Mesenchymal stem cell (in vitro differentiated cells and primary cell): ENCODE measurements around the gene DLGAP5. TPM values are rescaled to one million over a fixed set of nuclear protein-coding genes. Genes with fewer than 3 reads are reported as not detected.

ENCODE experiments used
- DNase-seq: peaks from one replicate; pipeline ENCODE4 v3.0.0-alpha.2; 2013
- H2AFZ ChIP-seq: one replicate; pipeline ENCODE4 v1.6.1; 2013; ENCODE audit warnings: low read depth, mild to moderate bottlenecking, control low read depth, inconsistent platforms, low read length, moderate library complexity
- H2AK5ac ChIP-seq: 2 replicates; pipeline ENCODE4 v1.6.1; 2013; ENCODE audit warnings: low read length, moderate library complexity, mild to moderate bottlenecking, inconsistent platforms; ENCODE audit not compliant: severe bottlenecking
- H2BK120ac ChIP-seq: one replicate; pipeline ENCODE4 v1.6.1; 2013; ENCODE audit warnings: low read depth, mild to moderate bottlenecking, inconsistent platforms, low read length, moderate library complexity
- H2BK12ac ChIP-seq, 2 experiments: one replicate each; pipeline ENCODE4 v1.6.1; 2013; ENCODE audit warnings: inconsistent platforms in 2 of 2, low read length in 2 of 2, mild to moderate bottlenecking in 2 of 2, moderate library complexity in 2 of 2, control low read depth in 1 of 2
- H2BK15ac ChIP-seq: one replicate; pipeline ENCODE4 v1.6.1; 2013; ENCODE audit warnings: mild to moderate bottlenecking, low read depth, inconsistent platforms; ENCODE audit not compliant: poor library complexity, severe bottlenecking
- H2BK5ac ChIP-seq: 2 replicates; pipeline ENCODE4 v1.6.1; 2013; ENCODE audit warnings: low read depth, mild to moderate bottlenecking, low read length, control low read depth, inconsistent platforms; ENCODE audit not compliant: poor library complexity, severe bottlenecking
- H3K14ac ChIP-seq, 2 experiments: one replicate each; pipeline ENCODE4 v1.6.1; 2013; ENCODE audit warnings: inconsistent platforms in 2 of 2, low read length in 2 of 2, control low read depth in 1 of 2, mild to moderate bottlenecking in 1 of 2, moderate library complexity in 1 of 2
- H3K18ac ChIP-seq, 2 experiments: one replicate each; pipeline ENCODE4 v1.6.1; 2013; ENCODE audit warnings: inconsistent platforms in 2 of 2, low read length in 2 of 2, control low read depth in 1 of 2, low read depth in 1 of 2, mild to moderate bottlenecking in 1 of 2
- H3K23ac ChIP-seq, 2 experiments: one replicate each; pipeline ENCODE4 v1.6.1; 2013; ENCODE audit warnings: inconsistent platforms in 2 of 2, low read length in 2 of 2, mild to moderate bottlenecking in 2 of 2, moderate library complexity in 2 of 2, control low read depth in 1 of 2
- H3K27ac ChIP-seq: 2 replicates; pipeline ENCODE4 v1.5.1; 2013; ENCODE audit warnings: mild to moderate bottlenecking, moderate library complexity, low read length, control low read depth, inconsistent platforms; ENCODE audit not compliant: poor library complexity, severe bottlenecking
- H3K27me3 ChIP-seq, 2 experiments: 2 replicates each; pipeline versions ENCODE4 v1.6.1 to v1.7.0; 2013; ENCODE audit warnings: low read length in 2 of 2, mild to moderate bottlenecking in 2 of 2, moderate library complexity in 2 of 2, control low read depth in 1 of 2, inconsistent platforms in 1 of 2; ENCODE audit not compliant: control insufficient read depth in 1 of 2, insufficient read depth in 1 of 2
- H3K36me3 ChIP-seq, 2 experiments: 2 replicates each; pipeline versions ENCODE4 v1.6.1 to v1.7.0; 2013; ENCODE audit warnings: low read length in 2 of 2, control low read depth in 1 of 2, inconsistent platforms in 1 of 2, low read depth in 1 of 2, mild to moderate bottlenecking in 1 of 2; ENCODE audit not compliant: insufficient read depth in 2 of 2, control insufficient read depth in 1 of 2
- H3K4ac ChIP-seq, 2 experiments: one replicate each; pipeline ENCODE4 v1.6.1; 2013; ENCODE audit warnings: inconsistent platforms in 2 of 2, low read length in 2 of 2, mild to moderate bottlenecking in 2 of 2, moderate library complexity in 2 of 2, control low read depth in 1 of 2, low read depth in 1 of 2
- H3K4me1 ChIP-seq: 2 replicates; pipeline ENCODE4 v1.6.1; 2013; ENCODE audit warnings: low read depth, low read length, control low read depth; ENCODE audit not compliant: control insufficient read depth, insufficient read depth
- H3K4me2 ChIP-seq: 2 replicates; pipeline ENCODE4 v1.6.1; 2013; ENCODE audit warnings: low read length, mild to moderate bottlenecking, inconsistent platforms; ENCODE audit not compliant: poor library complexity, severe bottlenecking
- H3K4me3 ChIP-seq, 2 experiments: 2 replicates each; pipeline versions ENCODE4 v1.5.1 to v1.7.0; 2013; ENCODE audit warnings: low read length in 2 of 2, mild to moderate bottlenecking in 2 of 2, control low read depth in 1 of 2, low read depth in 1 of 2; ENCODE audit not compliant: insufficient read depth in 1 of 2
- H3K79me1 ChIP-seq: replicated peaks from 2 replicates; pipeline ENCODE4 v1.6.1; 2013; ENCODE audit warnings: mild to moderate bottlenecking, control low read depth, low read length, inconsistent platforms; ENCODE audit not compliant: poor library complexity, severe bottlenecking
- H3K9ac ChIP-seq: 2 replicates; pipeline ENCODE4 v1.7.0; 2013; ENCODE audit warnings: mild to moderate bottlenecking, low read length, moderate library complexity
- H3K9me3 ChIP-seq: 2 replicates; pipeline ENCODE4 v1.7.0; 2013; ENCODE audit warnings: mild to moderate bottlenecking, low read length; ENCODE audit not compliant: control insufficient read depth
- H4K8ac ChIP-seq: one replicate; pipeline ENCODE4 v1.6.1; 2013; ENCODE audit warnings: inconsistent platforms, mild to moderate bottlenecking, low read length, moderate library complexity
- H4K91ac ChIP-seq: one replicate; pipeline ENCODE4 v1.6.1; 2013; ENCODE audit warnings: mild to moderate bottlenecking, low read length, inconsistent platforms
- WGBS: methylation state at CpG from one replicate; pipeline ENCODE4 v1.1.7; 2013; ENCODE audit warnings: mixed read lengths; 5-methylcytosine and 5-hydroxymethylcytosine counted together
- polyA plus RNA-seq, 2 experiments: library from polyadenylated mRNA; stranded (reverse); fragments of 200-250 nt; gene quantifications; one replicate each; pipeline ENCODE4 v1.2.3, GENCODE V29; 2013

DLGAP5 gene, protein sequence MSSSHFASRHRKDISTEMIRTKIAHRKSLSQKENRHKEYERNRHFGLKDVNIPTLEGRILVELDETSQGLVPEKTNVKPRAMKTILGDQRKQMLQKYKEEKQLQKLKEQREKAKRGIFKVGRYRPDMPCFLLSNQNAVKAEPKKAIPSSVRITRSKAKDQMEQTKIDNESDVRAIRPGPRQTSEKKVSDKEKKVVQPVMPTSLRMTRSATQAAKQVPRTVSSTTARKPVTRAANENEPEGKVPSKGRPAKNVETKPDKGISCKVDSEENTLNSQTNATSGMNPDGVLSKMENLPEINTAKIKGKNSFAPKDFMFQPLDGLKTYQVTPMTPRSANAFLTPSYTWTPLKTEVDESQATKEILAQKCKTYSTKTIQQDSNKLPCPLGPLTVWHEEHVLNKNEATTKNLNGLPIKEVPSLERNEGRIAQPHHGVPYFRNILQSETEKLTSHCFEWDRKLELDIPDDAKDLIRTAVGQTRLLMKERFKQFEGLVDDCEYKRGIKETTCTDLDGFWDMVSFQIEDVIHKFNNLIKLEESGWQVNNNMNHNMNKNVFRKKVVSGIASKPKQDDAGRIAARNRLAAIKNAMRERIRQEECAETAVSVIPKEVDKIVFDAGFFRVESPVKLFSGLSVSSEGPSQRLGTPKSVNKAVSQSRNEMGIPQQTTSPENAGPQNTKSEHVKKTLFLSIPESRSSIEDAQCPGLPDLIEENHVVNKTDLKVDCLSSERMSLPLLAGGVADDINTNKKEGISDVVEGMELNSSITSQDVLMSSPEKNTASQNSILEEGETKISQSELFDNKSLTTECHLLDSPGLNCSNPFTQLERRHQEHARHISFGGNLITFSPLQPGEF
- 5.8 TPM for polyA plus RNA-seq (2013, experiment 1 of 2)
- polyA plus RNA-seq (2013, experiment 2 of 2), result 5.8 TPM

DNA sequence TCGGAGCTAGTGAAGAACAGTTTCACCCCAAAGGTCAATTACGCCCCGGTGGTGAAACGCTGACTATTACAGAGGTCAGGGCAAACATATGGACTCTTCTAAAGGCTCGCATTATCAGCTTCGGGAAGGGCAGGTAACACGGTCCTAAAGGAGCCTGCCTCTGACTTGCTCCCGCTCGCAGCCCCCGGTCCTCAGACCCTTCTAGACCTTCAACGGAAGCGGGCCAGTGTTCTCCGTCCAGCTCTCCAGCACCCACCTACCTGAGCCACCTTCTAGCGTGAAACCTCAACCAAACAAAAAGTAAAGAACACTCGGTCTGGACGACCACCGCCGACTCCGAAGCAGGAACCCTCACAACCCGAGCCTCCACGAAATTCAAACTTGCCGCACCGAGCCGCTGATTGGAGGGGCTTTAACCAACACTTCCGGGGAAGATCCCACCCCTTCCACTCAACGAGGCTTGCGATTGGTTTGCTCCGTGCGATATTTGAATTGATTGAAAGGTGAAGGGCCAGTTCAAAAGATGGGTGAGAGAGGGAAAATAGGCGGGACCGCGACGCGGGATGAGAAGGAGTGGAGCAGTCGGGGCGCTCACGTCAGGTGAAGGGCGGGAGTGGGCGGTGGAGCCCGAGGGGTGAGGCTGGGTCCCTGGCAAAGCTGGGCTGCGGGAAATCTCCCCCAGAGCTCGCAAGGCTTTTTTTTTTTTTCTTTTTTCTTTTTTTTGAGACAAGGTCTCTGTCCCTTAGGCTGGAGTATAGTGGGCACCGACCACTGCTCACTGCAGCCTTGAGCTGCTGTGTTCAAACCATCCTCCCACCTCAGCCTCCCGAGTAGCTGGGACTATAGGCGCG lies at the start of gene DLGAP5:
TSS of gene DLGAP5 (minus strand) at position 383 of the 851 bp plus-strand sequence. CDS start 2,406 bp downstream, outside the sequence.
- Histone ChIP-seq H2BK12ac (no peak within 1 kb of the TSS), H3K4ac (no peak within 1 kb of the TSS), H2AK5ac (no peak within 1 kb of the TSS), H3K27ac (peak within 1 kb of the TSS; percentile 26), H3K36me3 (no peaks in the 10 kb centered on the region), H3K14ac (no peak within 1 kb of the TSS), H3K23ac (no peak within 1 kb of the TSS), H4K91ac (no peak within 1 kb of the TSS), H2BK5ac (no peak within 1 kb of the TSS), H3K27me3 (no peaks in the 10 kb centered on the region), H3K9me3 (no peaks in the 10 kb centered on the region), H2AFZ (peak within 1 kb of the TSS; percentile 20), H2BK15ac (no peak within 1 kb of the TSS), H3K4me2 (peak within 1 kb of the TSS; percentile 84), H3K4me1 (no peaks in the 10 kb centered on the region), H3K9ac (peak within 1 kb of the TSS; percentile 88), H3K79me1 (peaks cover 17% of the 10 kb centered on the region), H4K8ac (peak within 1 kb of the TSS; percentile 77), H3K18ac (peak within 1 kb of the TSS in 1 of 2 experiments; percentile 85), H2BK120ac (peak within 1 kb of the TSS; percentile 30), H3K4me3 (peak within 1 kb of the TSS; percentile 77 to 95)
- 5% methylated on average over 38 of the region's 46 CpGs for WGBS
- peak; percentile 98 for DNase-seq

DNA sequence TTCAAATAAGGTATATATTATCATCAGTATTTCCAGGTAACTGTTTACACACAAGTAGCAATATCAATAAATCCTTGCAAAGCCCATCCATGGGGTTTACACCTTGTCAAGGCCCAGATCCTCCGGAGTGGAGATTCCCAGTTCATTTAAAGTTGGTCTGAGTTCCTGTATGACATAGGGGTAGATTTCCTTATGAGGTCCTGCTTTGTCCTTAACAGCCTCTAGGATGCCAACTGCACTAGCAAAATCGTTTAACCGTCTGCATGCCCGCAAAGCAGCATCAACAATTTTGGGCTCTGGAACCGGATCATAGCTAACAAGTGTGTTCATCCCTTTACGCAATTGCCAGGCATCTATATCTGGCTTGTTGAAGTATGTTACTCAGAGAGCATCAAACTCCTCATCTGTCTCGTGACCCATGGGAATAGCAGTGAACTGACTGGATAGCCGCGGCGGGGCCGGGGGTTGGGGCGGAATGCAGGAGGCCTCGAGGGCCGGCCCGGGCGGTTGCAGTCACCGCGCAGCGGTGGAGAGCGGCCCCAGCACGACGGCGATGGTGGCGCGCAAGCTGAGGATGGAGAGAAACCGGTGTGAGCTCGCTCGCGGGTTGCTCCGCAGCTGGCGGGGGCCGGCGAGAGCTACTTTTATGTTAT lies 49.3 kb upstream of the DLGAP5 start:
- 27% methylated on average over 29 of the region's 33 CpGs for WGBS
- Histone ChIP-seq H4K8ac (no peak overlapping the region), H2BK120ac (no peak overlapping the region)

DNA sequence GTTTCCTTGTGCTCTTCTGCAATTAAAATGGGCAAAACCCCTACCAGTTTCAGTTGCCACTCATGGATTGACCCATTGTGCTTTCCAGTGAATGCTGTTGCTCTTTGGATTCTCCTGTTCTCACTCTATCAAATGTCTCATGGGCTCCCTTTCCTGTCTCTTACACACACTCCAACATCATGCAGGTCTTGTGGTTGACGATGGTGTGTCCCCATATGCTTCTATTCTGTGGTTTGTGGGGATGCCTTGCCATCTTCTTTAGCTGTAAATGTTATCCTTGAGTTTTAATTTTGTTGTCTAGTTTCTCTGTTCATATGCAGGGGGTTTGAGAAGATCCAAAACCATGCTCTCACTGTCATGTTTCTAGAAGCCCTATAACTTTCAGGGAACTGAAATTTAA lies 47.9 kb upstream of the DLGAP5 start:
- no peak overlapping the region for H4K8ac ChIP-seq
- H2AK5ac ChIP-seq, result no peak overlapping the region
- peaks cover 4% of the 10 kb centered on the region for H3K4me1 ChIP-seq
- H3K23ac ChIP-seq, result no peak overlapping the region
- H2BK15ac ChIP-seq, result no peak overlapping the region
- peaks cover 0 to 9% of the 10 kb centered on the region in 2 experiments for H3K27me3 ChIP-seq
- H3K4ac ChIP-seq, result no peak overlapping the region
- no peak overlapping the region for H3K4me3 ChIP-seq
- H3K36me3 ChIP-seq, result no peaks in the 10 kb centered on the region
- no peaks in the 10 kb centered on the region for H3K79me1 ChIP-seq
- no peak for DNase-seq
- H3K27ac ChIP-seq, result no peak overlapping the region
- H2AFZ ChIP-seq, result no peak overlapping the region
- H3K18ac ChIP-seq, result no peak overlapping the region
- WGBS, result no CpG with 5 or more reads among the region's 1 CpG
- H2BK120ac ChIP-seq, result no peak overlapping the region
- no peak overlapping the region for H3K4me2 ChIP-seq
- H4K91ac ChIP-seq, result no peak overlapping the region
- H2BK5ac ChIP-seq, result no peak overlapping the region
- H2BK12ac ChIP-seq, result no peak overlapping the region
- H3K9ac ChIP-seq, result no peak overlapping the region
- H3K9me3 ChIP-seq, result no peaks in the 10 kb centered on the region
- H3K14ac ChIP-seq, result no peak overlapping the region

More for the DNA sequence above, 49.3 kb upstream of the DLGAP5 start:
- H3K9me3 ChIP-seq, result no peaks in the 10 kb centered on the region
- H2AK5ac ChIP-seq, result no peak overlapping the region
- no peak overlapping the region for H2AFZ ChIP-seq
- peaks cover 0 to 9% of the 10 kb centered on the region in 2 experiments for H3K27me3 ChIP-seq
- H3K79me1 ChIP-seq, result no peaks in the 10 kb centered on the region
- peak; percentile 75 for DNase-seq
- H3K4me1 ChIP-seq, result peaks cover 4% of the 10 kb centered on the region
- no peak overlapping the region for H2BK5ac ChIP-seq
- H3K4me2 ChIP-seq, result peak overlapping the region; percentile 65
- no peak overlapping the region for H4K91ac ChIP-seq
- no peak overlapping the region for H3K4ac ChIP-seq
- peak overlapping the region; percentile 16 for H3K9ac ChIP-seq
- H3K36me3 ChIP-seq, result no peaks in the 10 kb centered on the region
- no peak overlapping the region for H2BK15ac ChIP-seq
- no peak overlapping the region for H3K27ac ChIP-seq
- H2BK12ac ChIP-seq, result no peak overlapping the region
- peak overlapping the region in 1 of 2 experiments; percentile 45 for H3K4me3 ChIP-seq
- H3K23ac ChIP-seq, result no peak overlapping the region
- peak overlapping the region in 1 of 2 experiments; percentile 24 for H3K18ac ChIP-seq
- no peak overlapping the region for H3K14ac ChIP-seq
